HG02763 (cell line): ENCODE data around the gene SAMD14.

Experiments used
- ATAC-seq: cut with Tn5 transposase; IDR thresholded peaks from one replicate; pipeline ENCODE4 v1.9.1; 2021; ENCODE audit warnings: mild to moderate bottlenecking, moderate library complexity; ENCODE audit not compliant: unreplicated experiment

SAMD14 gene

DNA sequence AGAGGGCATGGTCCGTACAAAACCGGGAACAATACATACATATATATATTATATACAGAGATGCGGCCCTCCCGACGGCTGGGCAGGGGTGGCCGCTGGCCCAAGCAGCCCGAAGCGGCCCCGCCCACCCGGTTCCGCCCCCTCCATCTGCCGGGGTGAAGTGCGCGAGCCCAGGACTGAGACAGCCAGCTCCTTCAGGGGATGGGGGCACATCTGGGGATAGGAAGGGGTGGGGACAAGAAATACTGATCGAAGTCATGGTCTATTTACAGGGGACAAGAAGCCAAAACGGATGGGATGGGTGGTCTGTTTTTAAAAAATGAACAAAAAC lies 3.8 kb upstream of the SAMD14 start:
- ATAC-seq: no peak

DNA sequence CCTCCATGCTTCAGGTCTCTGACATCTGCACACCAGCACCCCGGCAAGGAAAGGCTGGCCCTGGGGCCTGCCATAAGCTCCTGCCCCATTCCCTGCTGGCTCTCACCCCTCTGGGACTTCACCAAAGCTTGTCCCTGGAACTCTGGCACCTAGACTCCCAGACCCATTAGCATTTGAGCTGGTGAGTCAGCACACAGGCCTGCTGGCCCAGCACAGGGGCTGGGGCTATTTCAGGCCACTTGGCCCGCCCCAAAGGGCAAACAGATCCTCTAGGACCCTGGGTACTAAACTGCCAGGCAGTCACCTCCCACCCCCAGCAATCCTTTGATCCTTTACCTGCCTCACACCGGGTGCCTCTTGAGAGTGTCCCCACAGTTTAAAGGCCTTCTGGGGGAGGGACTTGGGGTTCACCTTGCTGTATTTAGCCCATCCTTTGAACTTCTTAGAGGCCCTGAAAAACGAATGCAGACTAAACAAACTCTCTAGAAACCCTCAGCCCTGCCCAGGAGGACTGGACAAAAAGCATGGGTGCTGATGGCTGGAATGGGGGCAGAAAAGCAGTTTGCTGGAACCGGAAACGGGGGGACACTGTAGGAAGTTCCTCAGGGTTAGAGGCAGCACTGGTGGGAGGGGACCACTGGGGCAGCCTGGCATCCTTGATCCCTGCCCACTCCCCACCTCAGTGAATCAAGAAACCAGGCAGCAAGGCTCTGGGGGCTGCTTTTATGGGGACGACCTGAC lies 3.2 kb upstream of the SAMD14 start:
- ATAC-seq: no peak

DNA sequence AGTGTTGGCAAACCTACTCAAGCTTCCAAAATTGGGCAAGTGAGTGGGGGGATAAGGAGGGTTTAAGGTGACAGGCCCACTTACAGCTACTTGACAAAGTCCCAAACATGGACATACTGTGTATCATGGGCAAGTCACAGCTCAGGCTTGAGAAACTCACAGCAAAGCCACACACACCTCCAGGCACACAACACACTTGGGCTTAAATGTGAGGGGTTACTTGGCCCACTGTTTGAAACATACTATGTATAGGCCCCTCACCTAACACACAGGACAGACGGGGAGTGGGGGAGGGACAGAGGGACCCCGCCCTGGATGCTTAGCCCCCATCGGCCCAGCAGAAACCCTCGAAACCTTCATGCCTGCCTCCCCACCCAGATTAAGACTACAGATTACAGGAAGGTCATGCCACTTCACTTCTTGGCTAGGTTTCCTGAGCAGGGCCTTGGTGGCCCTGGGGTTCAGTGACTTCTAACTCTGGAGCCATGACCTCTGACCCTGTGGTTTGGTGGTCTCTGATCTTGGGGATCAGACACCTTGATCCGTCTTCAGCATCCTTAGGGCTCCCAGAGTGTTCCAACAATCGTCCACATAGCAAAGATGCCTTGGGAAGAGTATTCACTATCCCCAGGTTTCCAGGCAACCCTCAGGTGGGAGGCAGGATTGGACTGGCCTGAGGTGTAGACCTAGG lies 2.3 kb upstream of the SAMD14 start:
- no peak for ATAC-seq

DNA sequence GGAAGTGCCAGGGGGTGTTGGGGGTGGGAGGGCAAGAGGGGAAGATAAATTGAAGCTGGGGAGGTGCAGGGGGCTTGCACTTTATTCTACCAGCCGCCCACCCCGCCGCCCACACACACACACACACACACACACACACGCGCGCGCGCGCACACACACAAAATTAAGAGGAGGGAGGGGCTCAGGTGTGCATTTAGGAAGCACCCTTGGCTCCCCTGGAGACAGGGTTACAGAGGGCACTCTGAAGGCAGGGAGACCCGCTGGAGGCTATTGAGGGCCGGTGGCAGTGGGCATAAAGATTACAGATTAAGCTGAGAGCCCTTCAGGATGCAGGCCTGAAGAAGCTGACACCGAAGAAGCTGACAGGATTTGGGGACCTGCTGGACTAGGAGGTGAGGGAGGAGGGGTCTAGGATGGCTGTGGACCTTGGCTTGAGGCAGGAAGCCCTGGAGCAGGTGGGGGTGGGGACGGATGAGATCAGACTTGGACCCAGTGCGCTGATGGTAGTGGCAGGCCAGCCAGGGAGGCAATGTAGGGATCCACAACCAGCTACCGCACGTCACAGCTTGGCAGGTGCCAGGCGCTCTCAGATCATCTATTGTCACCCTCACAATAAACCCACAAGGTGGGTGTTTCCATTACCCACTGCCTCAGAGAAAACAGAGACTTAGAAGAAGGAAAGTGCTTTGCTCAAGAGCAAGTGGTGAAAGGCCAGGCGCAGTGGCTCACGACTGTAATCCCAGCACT lies 772 bp upstream of the SAMD14 start:
- ATAC-seq: no peak

DNA sequence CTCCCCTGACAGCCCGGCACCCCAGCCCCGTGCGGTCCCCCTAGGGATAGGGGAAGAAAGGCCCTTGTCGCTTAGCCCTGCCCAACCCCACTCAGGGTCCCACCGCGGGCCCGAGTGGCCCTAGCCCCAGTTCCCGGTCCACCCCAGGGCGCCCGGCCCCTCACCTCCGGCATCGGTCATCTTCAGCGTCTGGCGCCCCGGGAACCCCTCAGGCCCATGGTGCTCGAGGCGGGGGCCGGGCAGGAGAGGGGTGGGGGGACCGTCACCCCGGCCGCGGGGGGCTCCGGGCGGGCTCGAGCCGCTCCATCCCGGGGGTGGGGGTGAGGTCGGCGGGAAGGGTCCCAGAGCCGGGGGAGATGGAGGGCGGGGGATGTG lies 620 bp downstream of the SAMD14 start:
- no peak for ATAC-seq

DNA sequence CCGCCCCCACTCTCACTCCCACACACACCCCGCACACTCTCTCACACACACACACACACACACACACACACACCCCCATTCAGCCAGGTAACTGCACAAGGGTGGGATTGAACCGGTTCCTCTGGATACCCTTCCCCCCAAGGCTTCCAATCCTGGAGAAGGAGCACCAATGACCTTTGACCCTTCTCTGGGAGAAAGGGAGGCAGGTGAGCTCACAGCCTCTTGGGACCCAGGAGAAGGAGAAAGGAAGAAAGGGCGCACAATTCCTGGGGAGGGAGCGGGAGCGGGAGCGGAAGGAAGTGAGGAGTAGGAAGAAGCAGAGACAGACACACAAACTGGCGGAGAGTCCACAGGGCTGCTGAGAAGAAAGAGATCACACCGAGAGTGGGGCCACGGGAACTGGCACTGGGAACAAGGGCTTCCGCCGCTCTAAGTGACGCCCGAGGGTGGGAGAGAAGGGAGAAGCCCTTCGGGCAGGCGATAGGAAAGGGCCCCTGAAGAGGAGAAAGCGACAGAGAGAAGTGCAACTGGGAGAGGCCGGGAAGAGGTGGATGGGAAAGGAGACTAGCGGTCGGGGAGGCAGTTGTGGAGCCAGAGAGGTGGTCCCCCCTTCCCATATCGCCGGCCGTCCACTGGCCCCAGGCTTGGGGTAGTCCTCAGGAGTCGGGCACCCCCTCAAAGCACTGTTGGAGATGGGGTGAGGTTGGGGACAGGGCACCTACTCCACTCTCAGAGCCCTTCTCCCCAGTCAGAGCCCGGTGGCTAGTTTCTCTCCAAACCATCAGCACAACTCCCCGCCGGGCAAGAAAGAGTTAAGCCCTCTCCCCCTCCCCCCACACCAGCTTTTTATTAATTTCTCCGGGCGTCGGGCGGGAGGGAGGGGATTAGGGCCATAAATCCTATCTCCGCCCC lies 1.3 kb downstream of the SAMD14 start:
- no peak for ATAC-seq

DNA sequence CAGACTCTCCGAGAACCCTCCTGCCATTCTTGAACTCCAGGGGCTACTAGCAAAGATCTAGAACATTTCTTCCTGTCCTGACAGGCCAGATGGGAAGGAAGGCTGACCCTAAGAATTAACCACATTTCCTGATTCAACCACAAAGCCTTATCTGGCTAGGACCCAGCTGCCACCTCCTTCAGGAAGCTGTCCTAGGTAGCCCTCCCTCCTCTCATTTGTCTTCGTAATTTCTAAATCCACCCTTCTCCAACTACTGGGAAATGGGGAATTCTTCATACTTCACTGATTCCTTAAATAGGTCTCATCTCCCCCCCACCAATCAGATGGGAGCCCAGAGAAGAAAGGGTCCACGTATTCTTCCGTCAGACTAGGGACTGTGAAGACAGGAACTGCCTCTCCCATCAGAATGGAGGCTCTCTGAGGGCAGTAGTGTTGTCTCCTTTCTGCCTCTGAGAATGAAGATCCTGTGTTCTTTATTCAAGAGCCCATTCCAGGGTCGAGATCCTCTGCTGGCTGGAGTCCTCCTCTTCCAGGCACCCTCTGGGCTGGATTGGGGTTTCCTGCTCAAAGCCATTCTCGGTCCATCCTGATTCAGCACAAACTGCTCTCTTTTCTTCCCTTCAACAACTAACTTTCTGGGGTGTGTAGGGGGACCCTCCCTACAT lies 2.1 kb downstream of the SAMD14 start:
- no peak for ATAC-seq

DNA sequence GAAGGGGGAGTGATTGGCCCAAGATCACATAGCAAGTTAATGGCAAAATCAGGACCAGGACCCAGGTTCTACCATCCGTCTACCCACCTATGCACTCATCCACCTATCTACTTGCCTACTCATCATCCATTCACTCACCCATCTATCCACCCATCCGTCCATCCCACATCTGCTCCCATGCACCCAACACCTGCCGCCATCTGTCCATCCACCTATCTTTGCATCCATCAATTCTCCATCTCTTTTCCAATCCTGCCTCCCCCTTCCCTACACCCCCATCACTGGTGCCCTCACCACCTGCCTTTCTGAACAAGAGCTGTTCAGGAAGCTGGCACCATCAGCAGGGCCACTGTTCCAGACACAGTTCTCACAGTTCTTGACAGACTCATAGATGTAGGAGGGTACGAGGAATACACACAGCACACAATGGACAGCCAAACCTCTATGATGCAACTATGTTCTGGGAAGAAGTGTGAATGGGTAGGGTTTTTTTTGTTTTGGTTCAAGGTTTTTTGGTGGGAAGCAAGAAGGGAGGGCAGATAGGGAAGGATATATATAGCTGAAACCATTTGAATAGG lies 4.5 kb downstream of the SAMD14 start:
- no peak for ATAC-seq

DNA sequence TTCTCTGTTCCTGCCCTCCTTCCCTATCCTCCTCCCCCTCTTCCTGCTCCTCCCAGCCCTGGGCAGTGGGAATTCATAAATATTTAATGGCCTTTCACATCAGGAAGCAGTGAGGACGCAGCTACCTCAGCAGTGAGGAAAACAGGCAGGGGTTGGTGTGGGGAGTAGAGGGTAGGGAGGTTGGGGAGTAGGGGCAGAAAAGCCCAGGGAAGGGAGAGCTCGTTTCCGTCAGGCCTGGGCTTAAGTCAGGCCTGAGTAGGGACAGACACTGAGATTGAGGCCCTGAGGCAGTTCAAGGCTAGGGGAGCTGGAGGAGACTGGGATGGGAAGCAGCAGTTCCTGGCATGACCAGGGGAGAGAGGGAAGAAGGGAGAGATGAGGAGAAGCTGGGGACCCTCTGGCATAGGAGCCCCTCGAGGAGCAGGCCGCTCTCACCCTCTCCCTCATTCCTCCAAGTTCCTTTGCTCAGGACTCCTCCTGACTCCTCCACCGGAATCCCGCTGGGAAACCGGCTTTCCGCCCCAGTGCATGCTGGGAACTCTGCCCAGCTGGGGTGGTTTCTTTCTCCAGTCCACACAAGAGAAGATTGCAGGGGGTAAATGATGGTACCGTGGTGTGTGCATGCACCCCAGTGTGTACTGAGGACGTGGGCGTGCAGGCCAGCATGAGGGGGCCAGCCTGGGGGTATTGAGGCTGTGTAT lies 6.2 kb downstream of the SAMD14 start:
- no peak for ATAC-seq

DNA sequence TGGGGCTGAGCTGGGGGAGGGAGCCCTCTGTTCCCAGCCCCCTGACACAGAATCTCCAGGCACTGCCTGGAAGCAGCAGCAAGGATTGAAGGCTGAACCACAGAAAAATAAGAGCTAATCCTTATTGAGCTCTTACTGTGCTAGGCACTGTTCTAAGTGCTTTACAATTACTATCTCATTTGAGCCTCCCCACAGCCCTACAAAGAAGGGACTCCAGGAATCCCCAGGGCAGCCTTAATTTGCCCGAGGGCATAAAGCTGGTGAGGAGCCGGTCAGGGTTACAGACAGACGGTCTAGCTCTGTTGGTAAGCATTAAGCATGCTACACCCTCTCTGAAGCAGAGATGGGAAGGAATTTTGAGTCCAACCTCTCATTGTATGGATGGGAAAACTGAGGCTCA lies 7.0 kb downstream of the SAMD14 start:
- ATAC-seq: no peak

DNA sequence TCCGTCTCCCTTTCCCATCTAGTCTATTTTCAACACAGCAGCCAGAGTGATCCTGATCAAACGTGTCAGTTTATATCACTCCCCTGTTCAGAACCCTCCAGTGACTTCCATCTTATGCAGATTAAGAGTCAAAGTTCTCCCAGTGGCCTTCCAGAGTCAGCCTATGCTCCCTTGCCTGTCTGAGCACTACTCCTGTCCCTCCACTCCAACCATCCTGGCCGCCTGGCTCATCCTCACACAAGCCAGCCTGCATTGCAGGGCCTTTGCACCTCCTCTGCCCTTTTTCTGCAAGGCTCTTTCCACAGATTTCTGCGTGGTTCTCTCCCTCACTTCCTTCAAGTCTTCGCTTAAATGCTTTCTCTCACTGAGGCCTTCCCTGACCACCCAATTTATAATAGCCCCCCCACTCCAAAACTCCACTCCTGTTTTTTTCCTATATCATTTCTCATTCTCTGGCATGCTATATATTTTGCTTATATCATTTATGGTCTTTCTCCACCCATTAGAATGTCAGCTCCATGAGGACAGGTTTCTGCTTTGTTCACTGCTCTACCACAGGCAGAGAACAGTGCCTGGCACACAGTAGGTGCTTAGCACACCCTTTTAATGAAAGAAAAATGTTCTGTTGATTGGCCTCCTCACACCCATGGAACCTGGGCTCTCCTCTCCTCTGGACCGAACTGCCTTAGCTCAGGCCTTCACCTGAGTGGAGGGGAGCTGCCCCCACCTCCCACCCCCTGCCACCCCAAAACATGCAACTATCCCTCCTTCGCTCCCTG lies 9.3 kb downstream of the SAMD14 start:
- ATAC-seq: no peak

DNA sequence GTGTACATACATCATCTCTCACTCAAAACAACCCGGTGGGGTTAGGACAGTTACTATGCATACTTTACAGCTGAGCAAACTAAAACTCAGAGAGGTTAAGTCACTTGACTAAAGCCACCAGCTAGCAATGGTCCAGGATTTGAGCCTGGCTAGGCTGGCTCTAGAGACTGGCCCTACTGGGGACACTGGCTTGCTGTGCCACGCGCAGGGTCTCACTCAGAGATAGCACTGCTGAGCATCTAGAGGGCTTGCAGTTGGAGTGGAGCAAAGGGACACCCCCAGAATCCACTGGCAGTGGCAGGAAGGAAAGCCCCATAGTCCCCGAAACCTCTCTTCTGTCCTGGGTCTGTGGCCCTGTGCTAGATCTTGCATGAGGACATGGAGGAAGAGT lies 11.1 kb downstream of the SAMD14 start:
- ATAC-seq: no peak

DNA sequence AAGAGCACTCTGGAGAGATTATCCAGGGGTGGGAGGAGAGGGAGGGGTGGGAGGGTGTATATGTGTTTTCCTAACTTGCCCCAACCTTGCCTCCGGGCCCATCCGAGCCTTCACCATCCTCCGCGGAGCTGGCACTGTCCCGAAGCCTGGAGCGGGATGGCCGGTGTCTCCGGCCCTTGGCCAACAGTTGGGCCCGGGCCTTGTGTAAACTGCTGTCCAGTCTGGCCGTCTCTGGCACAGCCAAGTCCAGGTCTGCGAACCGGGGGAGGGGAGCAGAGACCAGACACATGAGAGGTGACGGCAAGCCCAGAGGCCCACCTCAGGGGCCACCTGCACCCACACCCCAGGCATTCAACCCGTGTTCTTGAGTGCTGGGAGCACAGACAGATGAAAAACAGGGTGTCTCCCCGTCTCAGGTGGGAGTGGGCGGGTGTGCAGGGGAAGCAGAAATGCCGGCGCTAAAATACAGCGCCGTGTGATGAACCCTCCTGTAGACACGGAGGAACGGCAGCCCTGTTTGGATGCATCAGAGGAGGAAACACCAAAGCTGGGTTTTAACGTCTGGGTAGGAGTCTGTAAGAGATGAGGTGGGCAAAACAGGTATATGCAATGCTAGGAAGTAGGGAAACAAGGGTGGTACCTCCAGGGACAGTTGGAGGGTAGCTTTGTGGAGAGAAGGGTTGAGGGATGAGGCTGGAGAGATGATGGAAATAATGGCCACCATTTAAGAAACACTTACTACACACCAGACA lies 11.7 kb downstream of the SAMD14 start:
- no peak for ATAC-seq

DNA sequence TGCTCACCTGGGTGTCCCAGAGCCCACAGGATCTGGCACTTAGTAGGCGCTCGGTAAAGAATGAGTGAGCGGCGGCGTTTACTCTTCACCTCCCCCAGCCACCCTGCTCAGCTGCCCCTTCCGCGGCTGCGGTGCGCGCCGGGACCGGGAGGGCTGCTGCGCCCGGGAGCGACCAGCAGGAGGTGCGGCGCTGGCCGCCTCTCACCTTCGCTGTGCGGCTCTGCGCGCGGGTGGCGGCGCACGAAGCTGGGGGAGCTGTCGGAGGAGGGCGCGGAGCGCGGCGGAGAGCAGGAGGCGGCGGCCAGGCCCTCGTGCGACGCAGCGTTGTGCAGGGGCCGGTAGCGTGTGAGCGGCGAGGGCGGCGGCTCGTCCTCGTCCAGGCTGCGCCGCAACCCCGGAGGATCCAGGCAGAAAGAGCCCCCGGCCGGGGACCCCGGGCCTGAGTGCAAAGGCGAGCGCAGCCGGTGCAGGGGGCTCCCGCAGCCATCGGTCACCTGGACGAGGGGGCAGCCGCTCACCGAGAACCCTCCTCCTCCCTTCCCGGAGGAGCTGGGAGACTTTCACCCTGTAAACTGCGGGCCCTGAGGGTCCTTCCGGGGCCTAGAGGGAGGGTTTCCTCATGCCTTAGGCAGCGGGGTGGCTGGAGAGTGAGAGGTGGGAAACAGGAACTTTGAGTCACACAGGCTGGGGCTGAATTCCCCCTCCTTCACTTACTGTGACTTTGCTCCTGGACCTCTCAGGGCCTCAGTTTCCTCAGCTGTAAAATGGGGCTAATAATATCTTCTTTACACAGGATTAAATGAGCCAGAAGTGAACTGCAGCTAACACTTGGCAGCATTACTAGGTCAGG lies 12.5 kb downstream of the SAMD14 start:
- no peak for ATAC-seq

DNA sequence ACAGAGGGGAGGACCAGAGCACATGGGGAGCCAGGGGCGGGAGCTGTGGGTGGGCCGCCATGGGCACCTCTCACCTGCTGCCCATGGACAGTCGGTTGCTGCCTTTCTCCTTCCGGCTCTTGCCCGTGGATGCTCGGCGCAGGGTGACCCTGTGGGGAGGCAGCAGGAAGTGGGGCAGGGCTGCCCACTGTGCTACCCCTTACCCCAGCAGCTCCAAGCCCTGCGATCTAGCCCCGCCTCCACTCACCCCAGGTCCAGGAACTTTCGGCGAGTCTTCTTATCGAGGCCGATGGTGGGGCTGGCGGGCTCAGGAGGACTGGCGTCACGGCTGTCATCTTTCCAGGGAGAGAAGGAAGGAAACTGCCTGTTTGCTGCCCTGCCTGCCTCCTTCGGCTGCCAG lies 14.2 kb downstream of the SAMD14 start:
- no peak for ATAC-seq

DNA sequence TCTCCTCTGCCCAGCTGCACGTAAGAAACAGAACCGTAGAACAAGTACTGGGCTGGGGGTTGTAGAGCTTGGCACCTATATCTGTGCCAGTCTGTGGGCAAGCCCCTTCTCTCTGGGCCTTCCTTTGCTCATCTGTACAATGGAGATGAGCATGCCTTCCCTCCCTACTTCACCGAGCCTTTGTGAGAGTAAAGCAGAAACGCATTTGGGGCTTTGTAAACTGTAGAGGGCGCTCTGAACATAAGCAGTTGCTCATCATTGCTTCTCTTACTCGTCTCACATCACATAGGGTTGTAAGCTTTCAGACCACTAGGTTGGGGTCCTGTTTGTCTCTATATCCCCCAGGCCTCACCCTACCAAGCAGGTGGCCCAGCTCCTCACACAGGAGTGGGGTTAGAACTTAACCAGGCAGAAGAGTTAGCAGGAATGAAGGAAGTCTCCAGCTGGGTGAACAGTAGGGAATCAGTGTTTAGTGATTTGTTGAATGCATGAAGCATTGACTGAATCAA lies 15.1 kb downstream of the SAMD14 start:
- ATAC-seq: no peak

DNA sequence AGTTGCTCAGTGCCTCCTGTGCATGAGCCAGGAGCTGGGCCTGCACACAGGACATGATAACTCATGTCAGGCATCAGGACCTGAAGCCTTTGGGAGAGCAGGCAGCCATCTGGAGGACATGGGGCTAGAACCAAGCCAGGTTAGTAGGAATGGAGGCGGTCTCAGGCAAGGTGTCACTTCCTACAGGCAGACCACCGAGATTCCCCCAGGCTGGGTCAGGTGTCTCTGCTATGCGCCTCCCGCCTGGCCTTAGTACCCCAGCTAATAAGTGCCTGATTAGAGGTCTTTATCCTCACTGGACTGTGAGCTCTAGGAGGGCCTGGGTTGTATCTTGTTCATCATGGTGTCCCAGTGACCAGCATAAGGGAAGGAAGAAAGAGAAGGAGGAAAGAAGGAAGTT lies 15.6 kb downstream of the SAMD14 start:
- ATAC-seq: no peak
